Globus pallidus (tissue), 1 donor: ENCODE results near the gene DLG5.
A peak's percentile ranks its signal among the peaks of the same experiment; 100 is the strongest.

Experiments
- DNase-seq: peaks from one replicate; pipeline ENCODE4 v3.0.0-alpha.2; 2015; ENCODE audit warnings: low spot score

Gene DLG5, protein sequence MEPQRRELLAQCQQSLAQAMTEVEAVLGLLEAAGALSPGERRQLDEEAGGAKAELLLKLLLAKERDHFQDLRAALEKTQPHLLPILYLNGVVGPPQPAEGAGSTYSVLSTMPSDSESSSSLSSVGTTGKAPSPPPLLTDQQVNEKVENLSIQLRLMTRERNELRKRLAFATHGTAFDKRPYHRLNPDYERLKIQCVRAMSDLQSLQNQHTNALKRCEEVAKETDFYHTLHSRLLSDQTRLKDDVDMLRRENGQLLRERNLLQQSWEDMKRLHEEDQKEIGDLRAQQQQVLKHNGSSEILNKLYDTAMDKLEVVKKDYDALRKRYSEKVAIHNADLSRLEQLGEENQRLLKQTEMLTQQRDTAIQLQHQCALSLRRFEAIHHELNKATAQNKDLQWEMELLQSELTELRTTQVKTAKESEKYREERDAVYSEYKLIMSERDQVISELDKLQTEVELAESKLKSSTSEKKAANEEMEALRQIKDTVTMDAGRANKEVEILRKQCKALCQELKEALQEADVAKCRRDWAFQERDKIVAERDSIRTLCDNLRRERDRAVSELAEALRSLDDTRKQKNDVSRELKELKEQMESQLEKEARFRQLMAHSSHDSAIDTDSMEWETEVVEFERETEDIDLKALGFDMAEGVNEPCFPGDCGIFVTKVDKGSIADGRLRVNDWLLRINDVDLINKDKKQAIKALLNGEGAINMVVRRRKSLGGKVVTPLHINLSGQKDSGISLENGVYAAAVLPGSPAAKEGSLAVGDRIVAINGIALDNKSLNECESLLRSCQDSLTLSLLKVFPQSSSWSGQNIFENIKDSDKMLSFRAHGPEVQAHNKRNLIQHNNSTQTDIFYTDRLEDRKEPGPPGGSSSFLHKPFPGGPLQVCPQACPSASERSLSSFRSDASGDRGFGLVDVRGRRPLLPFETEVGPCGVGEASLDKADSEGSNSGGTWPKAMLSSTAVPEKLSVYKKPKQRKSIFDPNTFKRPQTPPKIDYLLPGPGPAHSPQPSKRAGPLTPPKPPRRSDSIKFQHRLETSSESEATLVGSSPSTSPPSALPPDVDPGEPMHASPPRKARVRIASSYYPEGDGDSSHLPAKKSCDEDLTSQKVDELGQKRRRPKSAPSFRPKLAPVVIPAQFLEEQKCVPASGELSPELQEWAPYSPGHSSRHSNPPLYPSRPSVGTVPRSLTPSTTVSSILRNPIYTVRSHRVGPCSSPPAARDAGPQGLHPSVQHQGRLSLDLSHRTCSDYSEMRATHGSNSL (N-terminal part only)

DNA sequence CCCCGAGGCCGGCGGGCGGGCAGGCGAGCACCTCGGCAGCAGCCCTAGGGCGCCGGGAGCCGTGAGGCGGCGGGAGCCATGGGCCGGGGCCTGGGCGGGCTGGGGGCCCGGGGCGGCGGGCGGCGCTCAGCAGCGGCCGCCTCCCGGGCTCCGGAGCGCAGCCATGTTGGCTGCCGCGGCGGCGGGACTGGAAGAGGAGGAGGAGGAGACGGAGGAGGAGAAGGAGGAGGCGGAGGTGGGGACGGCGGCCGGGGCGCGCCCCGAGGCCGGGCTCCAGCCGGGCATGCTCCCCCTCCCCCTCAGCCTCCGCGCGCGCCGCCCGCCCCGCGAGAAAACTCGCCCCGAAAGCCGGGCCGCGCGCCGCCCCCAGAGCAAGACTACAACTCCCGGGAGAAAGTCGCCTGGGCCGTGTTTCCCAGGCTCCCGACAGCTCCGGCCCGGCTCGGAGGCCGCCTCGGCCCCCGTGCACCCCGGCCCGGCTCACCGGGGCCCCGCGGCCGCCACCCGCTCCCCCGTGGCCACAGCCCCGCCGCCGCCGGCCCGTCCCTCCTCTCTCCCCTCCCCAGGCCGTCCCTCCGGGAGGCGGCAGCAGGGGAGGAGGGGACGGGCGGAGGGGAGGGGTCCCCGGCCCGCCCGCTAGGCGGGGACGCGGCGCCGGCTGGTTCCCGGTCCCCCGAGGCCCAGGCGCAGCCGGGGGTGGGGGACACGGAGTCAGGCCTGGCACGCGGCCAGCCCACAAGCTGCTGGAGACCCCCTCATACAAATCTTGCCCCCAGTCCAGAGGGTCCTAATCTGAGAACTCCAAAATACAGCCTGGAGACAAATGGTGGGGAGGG is at the start of gene DLG5:
DLG5 (minus strand) TSS at position 190 of the 836 bp plus-strand sequence. CDS start 235 bp downstream, outside the sequence.
- DNase-seq, result peak; percentile 58

DNA sequence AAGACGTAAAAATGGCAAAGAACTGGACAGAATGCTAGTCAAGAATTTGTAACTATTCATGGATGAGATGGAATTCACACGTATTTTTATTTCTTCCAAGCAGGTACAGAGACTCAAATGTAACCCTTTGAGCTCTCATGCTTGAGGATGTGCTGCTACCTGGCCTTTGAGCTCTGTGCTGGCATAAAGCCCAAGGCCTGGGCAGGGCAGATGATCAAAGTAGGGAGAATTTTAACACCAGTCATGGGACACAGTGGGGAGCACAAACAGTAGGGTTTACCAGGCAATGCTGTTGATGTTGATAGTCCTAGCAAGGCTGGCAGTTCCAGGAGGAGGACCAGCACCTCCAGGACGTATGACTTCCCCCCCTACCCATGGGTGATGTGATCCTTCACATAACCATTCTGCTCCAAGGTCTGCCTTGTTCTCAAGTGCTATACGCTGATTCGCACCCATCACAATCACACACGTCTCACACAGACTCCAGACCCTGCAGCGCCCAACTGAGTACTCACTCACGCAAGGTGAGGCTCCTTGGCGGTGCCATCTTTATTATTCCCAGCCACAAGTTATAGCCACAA is 48.6 kb upstream of the DLG5 start:
- DNase-seq, result no peak

DNA sequence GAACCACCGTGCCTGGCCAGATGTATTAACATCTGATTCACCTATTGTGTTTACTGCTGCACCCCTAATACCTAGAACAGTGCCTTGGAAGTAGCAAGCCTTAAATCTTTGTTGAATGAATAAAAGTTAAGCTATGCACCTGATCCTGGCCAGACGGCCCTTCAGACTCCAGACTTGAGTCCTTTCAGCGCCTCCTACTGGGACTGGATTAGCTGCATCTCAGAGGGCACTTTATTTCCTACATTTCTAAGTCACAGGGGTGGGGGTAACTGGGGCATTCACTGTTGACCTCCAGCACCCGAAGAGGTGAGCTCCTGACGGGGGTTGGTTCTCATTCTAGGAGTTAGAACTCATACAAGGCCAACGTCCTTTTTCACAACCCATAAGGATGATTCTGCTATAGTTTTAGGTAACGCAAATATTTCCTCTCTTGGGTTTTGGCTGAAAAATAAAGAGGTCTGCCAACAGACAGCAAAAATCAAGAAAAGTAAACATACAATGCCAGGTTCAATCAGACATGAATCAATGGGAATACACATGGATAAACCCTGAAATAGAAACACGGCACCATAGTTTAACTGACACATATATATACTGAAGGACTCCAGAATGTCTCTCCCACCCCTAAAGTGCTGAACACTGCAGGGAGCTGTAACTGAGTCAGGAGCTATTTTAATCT is 48.0 kb upstream of the DLG5 start:
- no peak for DNase-seq

DNA sequence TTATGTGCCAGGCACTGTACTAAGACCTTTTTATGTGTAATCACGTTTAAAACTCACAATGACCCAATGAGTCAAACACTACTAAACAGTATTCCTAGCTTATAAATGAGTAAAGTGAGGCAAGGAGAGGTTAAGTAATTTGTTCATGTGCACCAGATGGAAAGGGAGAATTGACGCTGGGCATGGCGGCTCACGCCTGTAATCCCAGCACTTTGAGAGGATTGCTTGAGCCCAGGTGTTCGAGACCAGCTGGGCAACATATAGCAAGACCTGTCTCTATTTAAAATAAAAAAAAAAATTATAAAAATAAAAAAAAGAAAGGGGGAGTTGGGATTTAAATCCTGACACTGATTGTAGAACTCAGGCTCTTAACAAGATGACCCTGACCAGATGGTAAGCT is 46.7 kb upstream of the DLG5 start:
- no peak for DNase-seq

DNA sequence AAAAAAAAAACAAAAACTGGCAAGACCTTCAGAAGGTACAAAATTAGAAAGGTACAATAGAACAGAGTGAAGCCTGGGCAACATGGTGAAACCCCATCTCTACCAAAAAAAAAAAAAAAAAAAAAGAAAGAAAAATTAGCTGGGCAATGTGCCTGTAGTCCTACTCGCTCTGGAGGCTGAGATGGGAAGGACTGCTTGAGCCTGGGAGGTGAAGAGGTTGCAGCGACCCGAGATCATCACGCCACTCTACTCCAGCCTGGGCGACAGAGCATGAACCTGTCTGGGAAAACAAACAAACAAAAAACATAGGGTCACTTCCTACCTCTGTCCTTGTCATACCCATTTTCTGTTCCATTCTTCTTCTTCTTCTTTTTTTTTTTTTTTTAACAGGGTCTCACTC is 45.6 kb upstream of the DLG5 start:
- DNase-seq, result no peak

DNA sequence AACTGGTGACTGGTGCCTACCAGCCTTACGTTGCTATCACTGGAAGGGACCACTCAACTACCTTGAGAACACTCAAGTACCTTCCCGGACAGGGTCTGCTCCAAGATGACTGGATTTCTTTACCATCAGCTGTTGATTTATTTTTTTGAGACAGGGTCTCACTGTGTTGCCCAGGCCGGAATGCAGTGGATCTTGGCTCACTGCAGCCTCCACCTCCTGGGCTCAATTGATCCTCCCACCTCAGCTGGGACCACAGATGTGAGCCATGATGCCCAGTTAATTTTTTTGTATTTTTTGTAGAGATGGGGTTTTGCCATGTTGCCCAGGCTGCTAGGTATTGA is 45.2 kb upstream of the DLG5 start:
- DNase-seq, result no peak

DNA sequence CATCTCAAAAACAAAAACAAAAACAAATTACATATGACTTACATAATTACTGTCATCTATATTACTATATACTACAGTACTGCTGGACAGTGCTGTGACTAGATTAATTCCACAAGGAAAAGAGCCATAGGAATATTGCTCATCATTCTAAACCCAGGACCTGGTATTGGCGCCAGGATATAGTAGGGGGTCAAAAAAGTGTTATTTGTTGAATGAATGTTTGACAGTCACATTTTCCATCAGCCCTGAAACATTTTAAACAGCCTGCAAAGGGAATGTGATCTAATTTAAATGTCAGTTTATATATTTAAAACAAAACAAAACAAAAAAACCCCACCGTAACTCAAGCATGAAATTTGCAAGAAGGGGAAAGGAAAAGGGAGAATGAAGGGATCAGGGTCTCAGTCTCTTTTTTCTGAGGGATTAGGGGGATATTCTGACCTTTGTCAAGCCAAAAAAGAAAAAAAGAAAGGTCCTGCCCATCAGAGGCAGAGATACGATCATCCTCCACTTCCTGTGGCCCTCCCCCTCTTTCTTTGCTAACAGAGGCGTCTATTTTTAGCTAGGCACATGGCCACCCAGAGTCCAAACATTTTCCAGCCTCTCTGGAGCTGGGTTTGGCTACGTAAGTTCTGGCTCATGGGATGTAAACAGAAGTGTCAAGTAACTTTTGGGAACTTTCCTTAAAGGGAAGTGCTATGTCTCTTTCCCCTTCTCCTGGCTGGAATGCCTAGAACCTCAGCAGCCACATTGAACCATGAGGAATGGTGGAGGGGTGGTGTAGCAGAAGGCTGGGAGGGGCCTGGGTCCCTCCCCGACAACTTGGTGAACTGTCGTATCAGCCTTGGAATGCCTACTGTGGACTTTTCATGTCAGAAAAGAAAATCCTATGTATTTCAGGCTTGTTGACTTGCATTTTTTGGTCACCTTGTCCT is 44.6 kb upstream of the DLG5 start:
- DNase-seq, result peak; percentile 10

DNA sequence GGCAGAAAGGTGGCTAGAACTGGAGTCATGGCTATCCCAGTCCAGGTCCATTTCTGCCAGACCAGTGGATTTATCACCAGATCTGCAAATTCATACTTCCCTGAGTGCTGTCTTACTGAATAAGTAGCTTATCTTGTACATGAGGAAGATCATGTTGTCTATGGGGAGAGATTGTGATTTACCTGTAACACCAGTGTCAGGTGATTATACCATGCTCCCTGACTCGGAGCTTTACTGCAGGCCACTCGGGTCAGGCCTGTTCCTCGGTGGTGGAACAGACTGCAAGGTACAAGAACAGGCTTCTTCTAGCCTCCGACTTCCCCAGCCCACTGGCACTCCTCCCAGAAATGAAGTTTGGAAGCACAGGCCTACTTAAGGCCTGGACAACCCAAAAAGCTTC is 42.6 kb upstream of the DLG5 start:
- DNase-seq, result no peak

DNA sequence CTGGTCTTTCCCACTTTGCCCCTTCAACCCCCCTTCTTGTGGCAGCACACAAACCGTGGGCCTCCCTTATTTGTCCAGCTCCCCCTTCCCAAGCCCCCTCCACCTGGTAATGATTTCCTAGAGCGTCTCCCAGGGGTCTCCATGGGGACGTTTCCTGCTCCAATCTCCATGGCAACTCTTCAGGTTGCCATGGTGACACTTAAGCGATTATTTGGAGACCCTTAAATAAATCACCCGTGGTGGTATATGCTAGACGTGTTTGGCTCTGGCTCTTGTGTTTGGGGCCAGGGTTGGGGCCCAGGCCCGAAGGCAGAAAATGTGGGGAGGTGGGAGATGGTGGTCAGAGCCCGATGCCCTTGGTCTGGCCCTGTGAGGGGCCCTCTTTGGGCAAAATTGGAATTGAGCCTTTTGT is 41.1 kb upstream of the DLG5 start:
- no peak for DNase-seq

DNA sequence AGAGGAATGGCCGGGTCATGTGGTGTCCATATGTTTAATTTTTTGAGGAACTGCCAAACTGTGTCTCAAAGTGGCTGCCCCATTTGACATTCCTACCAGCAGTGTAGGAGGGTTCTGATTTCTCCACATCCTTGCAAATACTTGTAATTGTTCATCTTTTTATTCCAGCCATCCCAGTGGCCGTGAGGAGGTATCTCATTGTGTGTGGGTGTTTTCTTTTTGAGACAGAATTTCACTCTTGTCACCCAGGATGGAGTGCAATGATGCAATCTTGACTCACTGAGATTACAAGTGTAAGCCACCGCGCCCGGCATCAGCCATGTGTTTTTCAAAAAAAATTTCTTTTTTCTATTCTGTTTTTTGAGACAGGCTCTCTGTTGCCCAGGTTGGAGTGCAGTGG is 38.7 kb upstream of the DLG5 start:
- DNase-seq, result no peak

DNA sequence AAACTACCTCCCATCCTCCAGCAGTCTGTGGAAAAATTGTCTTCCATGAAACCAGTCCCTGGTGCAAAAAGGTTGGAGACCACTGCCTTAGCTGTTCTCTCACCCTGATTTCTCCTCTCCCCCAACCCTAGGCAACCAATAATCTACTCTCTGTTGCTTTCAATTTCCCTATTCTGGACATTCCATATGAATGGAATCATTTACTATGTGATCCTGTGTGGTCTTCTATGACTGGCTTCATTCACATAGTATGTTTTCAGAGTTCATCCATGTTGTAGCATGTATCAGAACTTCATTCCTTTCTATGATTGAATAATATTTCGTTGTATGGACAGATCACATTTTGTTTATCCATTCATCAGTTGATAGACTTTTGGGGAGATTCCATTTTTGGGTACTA is 38.3 kb upstream of the DLG5 start:
- no peak for DNase-seq

DNA sequence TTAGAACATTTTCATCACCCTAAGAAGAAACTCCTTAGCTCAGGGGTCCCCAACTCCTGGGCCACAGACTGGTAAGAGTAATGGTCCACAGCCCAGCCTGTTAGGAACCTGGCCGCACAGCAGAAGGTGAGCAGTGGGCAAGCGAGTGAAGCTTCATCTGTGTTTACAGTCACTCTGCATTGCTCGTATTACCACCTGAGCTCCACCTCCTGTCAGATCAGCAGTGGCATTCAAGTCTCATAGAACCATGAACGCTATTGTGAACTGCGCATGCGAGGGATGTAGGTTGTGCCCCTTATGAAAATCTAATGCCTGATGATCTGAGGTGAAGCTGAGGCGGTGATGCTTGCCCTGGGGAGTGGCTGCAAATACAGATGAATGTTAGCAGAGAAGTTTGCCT is 37.3 kb upstream of the DLG5 start:
- DNase-seq, result no peak

DNA sequence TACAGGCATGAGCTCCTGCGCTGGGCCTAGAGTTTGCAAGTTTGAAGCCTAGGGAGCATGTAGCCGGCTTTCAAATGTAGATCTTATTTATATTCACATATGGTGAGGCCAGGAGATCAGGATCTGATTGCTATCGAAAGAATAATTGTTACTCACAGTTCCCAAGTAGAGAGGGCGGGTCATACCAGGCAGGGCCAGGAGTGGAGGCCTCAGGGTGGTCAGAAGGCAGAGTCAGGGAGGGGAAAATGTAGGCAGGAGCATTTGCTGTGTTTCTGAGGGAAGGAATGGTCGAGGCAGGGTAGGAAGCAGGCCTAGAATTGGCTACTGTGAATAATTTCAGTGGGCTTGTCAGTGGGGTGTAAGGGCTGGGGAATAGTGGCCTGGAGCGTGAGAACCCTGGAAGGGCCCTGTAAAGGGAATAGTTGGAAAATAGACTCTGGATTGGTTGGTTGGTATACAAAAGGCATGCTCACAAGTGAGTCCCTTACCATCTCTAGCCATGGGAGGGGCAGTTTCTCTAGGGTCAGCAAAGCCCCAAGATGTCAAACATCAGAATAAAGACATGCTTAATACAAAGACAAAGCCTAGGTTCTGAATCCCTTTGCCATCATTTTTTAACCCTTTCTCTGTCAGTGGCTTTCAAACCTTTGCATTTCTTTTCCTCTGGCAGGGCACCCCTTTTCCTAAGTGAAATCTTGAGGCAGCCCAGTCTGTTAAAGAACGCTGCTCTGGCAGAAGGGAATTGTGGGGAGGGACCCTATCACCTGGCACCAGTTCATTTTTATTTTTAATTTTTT is 36.0 kb upstream of the DLG5 start:
- DNase-seq, result no peak

DNA sequence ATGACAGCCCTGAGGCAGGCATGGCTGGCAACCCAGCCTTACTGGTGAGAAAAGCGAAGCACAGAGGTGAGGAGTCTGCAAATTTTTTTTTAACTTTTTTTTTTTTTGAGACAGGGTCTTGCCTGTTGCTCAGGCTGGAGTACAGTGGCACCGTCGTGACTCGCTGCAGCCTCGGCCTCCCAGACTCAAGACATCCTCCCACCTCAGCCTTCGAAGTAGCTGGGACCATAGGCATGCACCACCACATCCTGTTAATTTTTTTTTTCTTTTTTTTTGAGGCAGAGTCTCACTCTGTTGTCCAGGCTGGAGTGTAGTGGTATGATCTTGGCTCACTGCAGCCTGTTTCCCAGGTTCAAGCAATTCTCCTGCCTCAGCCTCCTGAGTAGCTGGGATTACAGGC is 35.1 kb upstream of the DLG5 start:
- no peak for DNase-seq

DNA sequence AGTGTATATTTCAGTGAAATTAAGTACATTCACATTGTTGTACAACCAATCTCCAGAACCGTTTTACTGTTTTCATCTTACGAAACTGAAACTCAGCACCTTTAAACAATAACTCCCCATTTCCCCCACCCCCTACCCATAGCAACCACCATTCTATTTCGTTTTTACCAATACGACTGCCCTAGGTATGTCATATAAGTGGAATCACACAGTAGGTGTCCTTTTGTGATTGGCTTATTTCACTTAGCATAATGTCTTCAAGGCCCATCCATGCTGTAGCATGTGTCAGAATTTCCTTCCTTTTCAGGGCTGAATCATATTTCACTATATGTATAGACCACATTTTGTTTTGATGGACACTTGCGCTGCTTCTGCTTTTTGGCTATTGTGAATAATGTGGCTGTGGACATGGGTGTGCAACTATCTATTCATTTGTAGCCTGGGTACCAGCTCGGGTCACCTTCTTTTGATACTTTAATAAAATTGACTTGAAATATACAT is 34.3 kb upstream of the DLG5 start:
- DNase-seq, result no peak

DNA sequence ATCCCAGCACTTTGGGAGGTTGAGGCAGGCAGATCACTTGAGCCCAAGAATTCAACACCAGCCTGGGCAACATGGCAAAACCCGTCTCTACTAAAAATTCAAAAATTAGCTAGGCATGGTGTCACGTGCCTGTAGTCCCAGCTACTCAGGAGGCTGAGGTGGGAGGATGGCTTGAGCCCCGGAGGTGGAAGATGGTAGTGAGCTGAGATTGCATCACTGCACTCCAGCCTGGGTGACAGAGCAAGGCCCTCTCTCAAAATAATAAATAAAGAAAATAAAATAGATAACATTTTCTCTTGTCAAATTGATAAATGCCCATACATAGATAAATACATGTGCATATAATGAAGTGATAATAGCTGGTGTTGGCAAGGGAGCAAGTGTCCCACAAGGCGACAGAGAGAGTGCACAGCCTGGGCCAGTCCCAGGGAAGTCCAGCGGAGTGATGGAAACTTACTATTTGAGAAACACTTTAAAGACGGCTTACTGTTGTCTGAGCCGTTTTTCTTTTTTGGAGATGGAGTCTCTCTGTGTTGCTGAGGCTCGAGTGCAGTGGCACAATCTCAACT is 33.4 kb upstream of the DLG5 start:
- no peak for DNase-seq

DNA sequence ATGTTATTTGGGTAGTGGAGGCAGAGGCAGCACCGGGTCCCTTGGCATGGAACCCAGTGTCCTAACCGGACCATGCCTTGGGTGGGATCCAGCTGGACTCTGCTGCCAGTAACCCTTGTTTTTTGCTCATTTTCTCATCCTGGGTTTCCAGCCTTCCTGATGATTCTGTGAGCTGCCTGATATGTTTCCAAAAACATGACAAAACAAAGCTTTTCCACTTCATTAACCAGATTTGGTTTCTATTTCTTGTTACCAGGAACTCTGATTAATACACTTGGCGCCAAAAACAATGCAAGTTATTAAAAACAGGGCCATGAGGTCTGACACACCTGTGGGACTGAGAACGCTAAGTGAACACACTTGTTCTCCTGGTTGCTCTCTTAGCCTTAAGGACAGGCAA is 32.8 kb upstream of the DLG5 start:
- no peak for DNase-seq

DNA sequence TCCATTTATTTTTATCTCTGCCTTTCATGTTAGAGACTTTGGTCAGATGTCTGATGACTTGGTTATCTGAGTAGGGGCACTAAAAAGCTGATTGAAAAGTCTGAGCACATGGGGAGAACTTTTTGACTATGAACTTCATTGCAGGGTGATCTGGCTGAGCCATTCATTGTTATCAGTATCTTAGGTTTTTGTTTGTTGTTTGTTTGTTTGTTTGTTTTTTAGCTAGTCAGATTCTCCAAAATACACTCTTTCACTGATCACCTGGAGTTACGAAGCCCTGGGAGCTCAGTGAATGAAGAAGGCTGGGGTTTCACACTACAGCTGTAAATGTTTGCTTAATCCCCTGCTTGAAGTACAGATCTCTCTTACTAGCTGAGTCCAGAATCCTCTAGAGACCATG is 28.6 kb upstream of the DLG5 start:
- no peak for DNase-seq
